Testis (tissue), 3 donors: ENCODE measurements around the gene SON. TPM values are rescaled to one million over a fixed set of nuclear protein-coding genes. Genes with fewer than 3 reads are reported as not detected.

Experiments used
- DNase-seq: peaks from one replicate; pipeline ENCODE4 v3.0.0-alpha.2; 2019
- H3K27ac ChIP-seq, 2 donors: fragments of 200-600 bp; sonication (generic); one replicate each; pipeline ENCODE4 v1.5.1; 2019
- H3K27me3 ChIP-seq: fragments of 200-600 bp; sonication (generic); one replicate; pipeline ENCODE4 v1.5.1; 2019
- H3K36me3 ChIP-seq: fragments of 200-600 bp; sonication (generic); one replicate; pipeline ENCODE4 v1.5.1; 2017; ENCODE audit warnings: low read depth; ENCODE audit errors: missing control alignments
- H3K4me1 ChIP-seq: fragments of 200-600 bp; sonication (generic); one replicate; pipeline ENCODE4 v1.5.1; 2019
- H3K4me3 ChIP-seq, 2 donors: fragments of 200-600 bp; sonication (generic); one replicate each; pipeline ENCODE4 v1.5.1; 2017 to 2019
- H3K9me3 ChIP-seq: fragments of 200-600 bp; sonication (generic); one replicate; pipeline ENCODE4 v1.5.1; 2017
- POLR2A ChIP-seq: fragments of 450-650 bp; IDR thresholded peaks from one replicate; pipeline ENCODE4 v1.6.1; 2017; ENCODE audit warnings: antibody characterized with exemption, mild to moderate bottlenecking, moderate library complexity
- WGBS, 2 donors: methylation state at CpG; one replicate each; pipeline ENCODE4 v1.1.5; 2018; 5-methylcytosine and 5-hydroxymethylcytosine counted together
- intact Hi-C: fragments of 100-400 bp; cut with DNase I; formaldehyde crosslinking; loops from one replicate; pipeline ENCODE4 v1.15.1; 2023; ENCODE audit warnings: low total_unique reads
- polyA plus RNA-seq: library from polyadenylated mRNA; stranded (reverse); fragments of 350-450 nt; fragmentation: Illumina TruSeq; extraction: RNeasy Lipid Tissue Mini Kit (QIAGEN cat#74804); gene quantifications from one replicate; pipeline ENCODE4 v1.2.3, GENCODE V29; 2014; ENCODE audit warnings: low read depth, low replicate concordance; ENCODE audit not compliant: insufficient read depth
- total RNA-seq, 2 donors: library from RNA; depleted of rRNA; stranded (reverse); fragments of >200 nt; gene quantifications; one replicate each; pipeline ENCODE4 v1.2.3, GENCODE V29; 2016
- TF ChIP-seq, protein P1 (sequence below), 3 experiments: fragments of 450-650 bp in 2 of 3; fragments of 200-600 bp in 1 of 3; sonication (generic) in 1 of 3; IDR thresholded peaks; one replicate each; pipeline ENCODE4 v1.5.1; 2016 to 2019; ENCODE audit warnings: antibody characterized with exemption in 3 of 3, mild to moderate bottlenecking in 2 of 3, moderate library complexity in 1 of 3

SON gene
- total and polyA plus RNA-seq, 3 donors from 2014 or later = 186 to 377 (median 310) TPM

DNA sequence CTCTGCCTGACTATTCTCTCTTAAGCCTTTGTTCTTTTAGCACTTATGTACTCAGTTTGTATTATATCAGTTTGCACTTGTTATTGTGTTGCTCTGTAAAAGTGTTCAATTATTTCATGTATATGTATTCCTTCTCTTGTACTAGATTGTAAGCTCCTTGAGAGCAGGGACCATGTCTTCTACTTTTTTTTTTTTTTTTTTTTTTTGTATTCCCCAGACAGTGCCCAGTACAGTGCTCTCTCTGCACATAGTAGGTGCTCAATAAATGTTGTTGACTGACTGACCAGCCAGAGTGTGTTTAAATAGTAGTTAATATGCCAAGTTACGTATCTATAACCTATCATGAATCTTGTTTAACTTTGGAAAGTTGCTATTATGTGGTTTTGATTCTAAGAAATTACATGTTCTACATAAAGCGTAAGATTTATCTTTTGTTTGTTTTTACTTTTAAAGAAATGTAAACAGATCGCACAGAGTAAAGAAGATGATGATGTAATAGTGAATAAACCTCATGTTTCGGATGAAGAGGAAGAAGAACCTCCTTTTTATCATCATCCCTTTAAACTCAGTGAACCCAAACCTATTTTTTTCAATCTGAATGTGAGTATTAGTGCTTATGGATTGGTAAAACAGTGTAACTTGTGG, 16.1 kb downstream of the SON start:
- Histone ChIP-seq H3K36me3 (no peaks in the 10 kb centered on the region), H3K9me3 (no peaks in the 10 kb centered on the region), H3K27ac (no peak overlapping the region), H3K27me3 (no peaks in the 10 kb centered on the region), H3K4me1 (peaks cover 3% of the 10 kb centered on the region), H3K4me3 (no peak overlapping the region)
- DNase-seq = no peak
- intact Hi-C loops = no loop called here
- WGBS, 2 donors = 89 to 93% methylated on average over 4 of the region's 4 CpGs
- TF ChIP-seq, protein P1, sequence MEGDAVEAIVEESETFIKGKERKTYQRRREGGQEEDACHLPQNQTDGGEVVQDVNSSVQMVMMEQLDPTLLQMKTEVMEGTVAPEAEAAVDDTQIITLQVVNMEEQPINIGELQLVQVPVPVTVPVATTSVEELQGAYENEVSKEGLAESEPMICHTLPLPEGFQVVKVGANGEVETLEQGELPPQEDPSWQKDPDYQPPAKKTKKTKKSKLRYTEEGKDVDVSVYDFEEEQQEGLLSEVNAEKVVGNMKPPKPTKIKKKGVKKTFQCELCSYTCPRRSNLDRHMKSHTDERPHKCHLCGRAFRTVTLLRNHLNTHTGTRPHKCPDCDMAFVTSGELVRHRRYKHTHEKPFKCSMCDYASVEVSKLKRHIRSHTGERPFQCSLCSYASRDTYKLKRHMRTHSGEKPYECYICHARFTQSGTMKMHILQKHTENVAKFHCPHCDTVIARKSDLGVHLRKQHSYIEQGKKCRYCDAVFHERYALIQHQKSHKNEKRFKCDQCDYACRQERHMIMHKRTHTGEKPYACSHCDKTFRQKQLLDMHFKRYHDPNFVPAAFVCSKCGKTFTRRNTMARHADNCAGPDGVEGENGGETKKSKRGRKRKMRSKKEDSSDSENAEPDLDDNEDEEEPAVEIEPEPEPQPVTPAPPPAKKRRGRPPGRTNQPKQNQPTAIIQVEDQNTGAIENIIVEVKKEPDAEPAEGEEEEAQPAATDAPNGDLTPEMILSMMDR (IDR thresholded peaks at IDR 0.05) = no peak
- no peak for TF ChIP-seq POLR2A

DNA sequence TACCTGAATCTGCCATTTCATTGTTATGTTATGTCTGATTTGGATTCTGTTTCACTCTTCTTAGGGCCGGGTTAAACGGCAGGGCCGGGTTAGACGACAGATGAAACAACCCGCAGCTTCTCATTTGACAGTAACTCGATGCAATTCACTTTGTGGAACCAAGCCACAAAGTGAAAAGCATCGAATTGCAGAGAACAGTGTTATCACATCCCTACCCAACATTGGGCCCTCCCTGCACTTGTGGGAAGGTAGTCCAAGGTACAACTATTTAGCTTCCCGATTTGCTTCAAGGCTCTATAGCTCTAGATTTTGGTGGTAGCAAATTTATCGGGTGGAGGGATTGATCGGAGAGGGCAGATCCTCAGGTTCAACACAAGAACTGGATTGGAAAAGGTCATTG, 17.0 kb downstream of the SON start:
- Histone ChIP-seq H3K27ac (no peak overlapping the region), H3K4me3 (no peak overlapping the region)
- DNase-seq = no peak

DNA sequence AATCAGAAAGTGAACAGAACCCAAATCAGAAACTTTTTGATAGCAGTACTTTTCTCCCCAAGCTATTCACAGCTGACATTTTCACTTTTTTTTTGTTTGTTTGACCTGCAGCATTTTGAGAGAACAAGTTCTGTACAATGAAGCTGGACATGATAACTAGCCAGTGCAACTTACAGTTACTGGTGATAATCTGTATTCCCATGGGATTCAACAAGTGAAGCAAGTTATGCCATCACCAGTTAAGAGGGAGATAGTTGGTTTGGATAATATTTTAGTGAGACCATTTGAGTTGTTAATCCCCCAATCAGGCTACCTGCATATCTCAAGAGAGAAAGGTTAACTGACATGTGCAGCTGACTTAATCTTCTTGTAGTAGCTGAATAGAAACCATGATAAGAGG, 18.1 kb downstream of the SON start:
- no peak overlapping the region for H3K27ac ChIP-seq
- no peaks in the 10 kb centered on the region for H3K27me3 ChIP-seq
- TF ChIP-seq POLR2A = no peak
- TF ChIP-seq, protein P1 (IDR thresholded peaks at IDR 0.05) = no peak
- no peak for DNase-seq
- H3K9me3 ChIP-seq = no peaks in the 10 kb centered on the region
- H3K4me3 ChIP-seq = no peak overlapping the region
- intact Hi-C loops = no loop called here
- H3K4me1 ChIP-seq = peaks cover 1% of the 10 kb centered on the region
- no peaks in the 10 kb centered on the region for H3K36me3 ChIP-seq

More for the DNA sequence above, 17.0 kb downstream of the SON start:
- TF ChIP-seq POLR2A = no peak
- TF ChIP-seq, protein P1 (IDR thresholded peaks at IDR 0.05) = no peak
- Histone ChIP-seq H3K9me3 (no peaks in the 10 kb centered on the region), H3K4me1 (peaks cover 3% of the 10 kb centered on the region), H3K27me3 (no peaks in the 10 kb centered on the region), H3K36me3 (no peaks in the 10 kb centered on the region)
- intact Hi-C loops = no loop called here
- 93 to 94% methylated on average over 10 of the region's 10 CpGs for WGBS, 2 donors

DNA sequence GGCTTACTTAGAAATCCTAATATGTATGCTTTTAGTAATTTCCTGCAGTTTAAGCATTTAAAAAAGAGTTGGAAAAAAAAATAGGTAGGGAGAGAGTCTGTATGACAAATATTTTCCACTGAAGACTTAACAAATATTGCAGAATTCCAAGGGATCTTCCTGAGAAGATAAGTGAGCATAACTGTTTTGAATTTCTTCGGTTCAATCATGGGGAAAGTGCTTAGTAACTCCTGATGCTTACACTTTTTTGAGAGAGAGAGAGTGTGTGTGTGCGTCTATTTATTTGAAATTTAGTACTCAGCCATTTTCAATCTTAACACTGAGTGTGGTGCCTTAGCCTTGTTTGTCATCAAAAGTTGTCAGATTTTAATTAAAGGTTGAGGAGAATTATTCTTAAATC, 18.5 kb downstream of the SON start:
- intact Hi-C loops = no loop called here
- Histone ChIP-seq H3K4me3 (no peak overlapping the region), H3K27me3 (no peaks in the 10 kb centered on the region), H3K4me1 (no peaks in the 10 kb centered on the region), H3K27ac (no peak overlapping the region), H3K36me3 (no peaks in the 10 kb centered on the region), H3K9me3 (no peaks in the 10 kb centered on the region)
- no peak for DNase-seq
- 77 to 79% methylated on average over 2 of the region's 2 CpGs for WGBS, 2 donors
- TF ChIP-seq, protein P1 (IDR thresholded peaks at IDR 0.05) = no peak
- no peak for TF ChIP-seq POLR2A

DNA sequence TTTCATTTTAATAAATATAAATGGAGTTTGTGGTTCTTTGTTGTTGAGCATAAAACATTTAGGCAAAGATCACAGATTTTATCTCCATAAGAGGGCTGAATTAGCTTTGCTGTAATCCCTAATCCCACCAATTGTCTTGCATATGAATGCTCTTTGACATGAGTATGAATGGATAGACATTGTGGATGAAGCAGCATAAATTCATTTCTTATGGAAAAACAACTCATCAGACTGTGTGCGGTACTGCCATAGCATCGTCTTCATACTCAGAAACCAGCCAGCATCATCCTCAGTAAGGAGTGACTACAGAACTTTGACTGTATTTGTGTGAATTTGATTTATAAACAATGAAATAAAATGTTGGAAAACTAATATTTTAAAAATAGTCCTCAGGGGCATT, 19.6 kb downstream of the SON start:
- intact Hi-C loops = no loop called here
- WGBS, 2 donors = 92 to 98% methylated on average over 2 of the region's 2 CpGs
- H3K4me1 ChIP-seq = no peaks in the 10 kb centered on the region
- H3K27ac ChIP-seq = no peak overlapping the region
- DNase-seq = no peak
- H3K27me3 ChIP-seq = no peaks in the 10 kb centered on the region
- TF ChIP-seq POLR2A = no peak
- TF ChIP-seq, protein P1 (IDR thresholded peaks at IDR 0.05) = no peak
- H3K36me3 ChIP-seq = no peaks in the 10 kb centered on the region
- H3K9me3 ChIP-seq = no peaks in the 10 kb centered on the region
- H3K4me3 ChIP-seq = no peak overlapping the region
